K562 (cell line): Measurements from ENCODE around the gene TYW5.

Experiments
- CBX2 ChIP-seq: fragments of 200-600 bp; sonication (generic); IDR thresholded peaks from one replicate; pipeline ENCODE4 v1.6.1; 2012; ENCODE audit warnings: mild to moderate bottlenecking, low read length, inconsistent platforms; ENCODE audit not compliant: insufficient read depth, poor library complexity, severe bottlenecking
- CTCF ChIP-seq, 3 experiments: IDR thresholded peaks in 2 of 3; conservative IDR thresholded peaks in 1 of 3; 2 replicates each; pipeline ENCODE4 v1.5.1; 2011 to 2012; ENCODE audit warnings: low read length in 3 of 3, mild to moderate bottlenecking in 3 of 3, control low read depth in 2 of 3, improper control_type of control experiment in 1 of 3, inconsistent platforms in 1 of 3, low read depth in 1 of 3, mixed read lengths in 1 of 3, moderate library complexity in 1 of 3; ENCODE audit not compliant: insufficient read depth in 2 of 3
- GATA2 ChIP-seq: sonication (generic); formaldehyde crosslinking; IDR thresholded peaks from 2 replicates; pipeline ENCODE4 v1.4.0; 2020; ENCODE audit warnings: mild to moderate bottlenecking, missing genetic modification reagents
- MAFG ChIP-seq: fragments of 450-650 bp; conservative IDR thresholded peaks from 2 replicates; pipeline ENCODE4 v1.6.1; 2016; ENCODE audit warnings: missing genetic modification characterization, missing compliant biosample characterization
- SMAD4 ChIP-seq: fragments of 250-450 bp; sonication (Bioruptor Pico); conservative IDR thresholded peaks from 2 replicates; pipeline ENCODE4 v1.8.0; 2021; ENCODE audit warnings: inconsistent platforms, mild to moderate bottlenecking, moderate library complexity
- ZNF830 ChIP-seq: fragments of 250-450 bp; sonication (Bioruptor Pico); IDR thresholded peaks from 2 replicates; pipeline ENCODE4 v1.5.0; 2021; ENCODE audit warnings: mild to moderate bottlenecking

- TF ChIP-seq GATA2 (CRISPR knock-in tag) (no peak), CBX2 (no peak), CTCF (IDR thresholded peaks at IDR 0.05 in 2 of 3, conservative IDR thresholded peaks at IDR 0.05 in 1 of 3; ENCODE audit: insufficient read depth in 2 of 3, low read depth in 1 of 3, low read length in 3 of 3) (peak; percentile 64 to 74 (median 64)), MAFG (tag) (no peak), SMAD4 (CRISPR knock-in tag) (0 out of 2 replicates have a peak, but pooled peaks have one; percentile 19), ZNF830 (CRISPR knock-in tag) (no peak)
Observed at GRCh38 chr2:199985625-199986207, 30.4 kb upstream of the TYW5 start.
